HTERT RPE-1 (cell line): ENCODE measurements around the gene LTBP4.

Source experiments
- in situ Hi-C: fragments of 300-500 bp; cut with MboI; formaldehyde crosslinking; loops from 4 replicates; pipeline ENCODE4 v1.14.3; 2020; ENCODE audit warnings: low sequenced_read_pairs

LTBP4 gene

GRCh38 chr19:40609561-40610395, 8.6 kb downstream of the LTBP4 start:
- in situ Hi-C loops = no loop called here

- in situ Hi-C loops = no loop called here
Observed at GRCh38 chr19:40610396-40611064, 9.4 kb downstream of the LTBP4 start.

- in situ Hi-C loops = no loop called here
Observed at GRCh38 chr19:40611096-40611495, 9.9 kb downstream of the LTBP4 start.

- in situ Hi-C loops = no loop called here
Observed at GRCh38 chr19:40611900-40612698, 10.9 kb downstream of the LTBP4 start.

- in situ Hi-C loops = no loop called here
Observed at GRCh38 chr19:40612831-40613689, 11.9 kb downstream of the LTBP4 start.

GRCh38 chr19:40613690-40614621, 12.8 kb downstream of the LTBP4 start:
- in situ Hi-C loops = no loop called here

GRCh38 chr19:40614622-40615411, 13.6 kb downstream of the LTBP4 start:
- in situ Hi-C loops = no loop called here

GRCh38 chr19:40616178-40616577, 15.0 kb downstream of the LTBP4 start:
- in situ Hi-C loops = no loop called here

- in situ Hi-C loops = no loop called here
Observed at GRCh38 chr19:40616941-40617340, 15.8 kb downstream of the LTBP4 start.

- in situ Hi-C loops = no loop called here
Observed at GRCh38 chr19:40617961-40618360, 16.8 kb downstream of the LTBP4 start.

- in situ Hi-C loops = no loop called here
Observed at GRCh38 chr19:40619333-40620160, 18.4 kb downstream of the LTBP4 start.

- in situ Hi-C loops = no loop called here
Observed at GRCh38 chr19:40620161-40620485, 19.0 kb downstream of the LTBP4 start.

GRCh38 chr19:40621283-40621682, 20.1 kb downstream of the LTBP4 start:
- in situ Hi-C loops = no loop called here

- in situ Hi-C loops = no loop called here
Observed at GRCh38 chr19:40621966-40622772, 21.0 kb downstream of the LTBP4 start.

- in situ Hi-C loops = no loop called here
Observed at GRCh38 chr19:40622773-40623075, 21.6 kb downstream of the LTBP4 start.

GRCh38 chr19:40623403-40624251, 22.5 kb downstream of the LTBP4 start:
- in situ Hi-C loops = no loop called here
